ENCODE measurements around the gene HS3ST4.

DNA sequence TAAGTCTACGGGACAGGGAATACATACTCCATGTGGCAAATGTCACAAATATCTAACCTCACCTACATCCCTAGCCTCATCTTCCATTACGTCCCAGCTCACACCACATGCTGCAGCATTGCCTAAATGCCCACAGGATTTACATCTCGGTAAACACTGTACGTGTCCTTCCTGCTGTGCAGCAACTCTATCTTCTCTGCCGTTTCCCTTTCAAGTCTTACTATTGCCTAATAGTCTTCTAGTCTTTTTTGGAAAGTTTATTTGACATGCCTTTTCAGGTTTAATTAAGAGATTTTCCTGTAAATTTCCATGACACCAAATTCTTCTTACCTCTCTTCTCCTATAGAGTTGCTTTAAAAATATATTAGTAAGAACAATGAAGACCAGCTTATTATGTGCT, 120.5 kb downstream of the HS3ST4 start:
- TF ChIP-seq, protein P1, sequence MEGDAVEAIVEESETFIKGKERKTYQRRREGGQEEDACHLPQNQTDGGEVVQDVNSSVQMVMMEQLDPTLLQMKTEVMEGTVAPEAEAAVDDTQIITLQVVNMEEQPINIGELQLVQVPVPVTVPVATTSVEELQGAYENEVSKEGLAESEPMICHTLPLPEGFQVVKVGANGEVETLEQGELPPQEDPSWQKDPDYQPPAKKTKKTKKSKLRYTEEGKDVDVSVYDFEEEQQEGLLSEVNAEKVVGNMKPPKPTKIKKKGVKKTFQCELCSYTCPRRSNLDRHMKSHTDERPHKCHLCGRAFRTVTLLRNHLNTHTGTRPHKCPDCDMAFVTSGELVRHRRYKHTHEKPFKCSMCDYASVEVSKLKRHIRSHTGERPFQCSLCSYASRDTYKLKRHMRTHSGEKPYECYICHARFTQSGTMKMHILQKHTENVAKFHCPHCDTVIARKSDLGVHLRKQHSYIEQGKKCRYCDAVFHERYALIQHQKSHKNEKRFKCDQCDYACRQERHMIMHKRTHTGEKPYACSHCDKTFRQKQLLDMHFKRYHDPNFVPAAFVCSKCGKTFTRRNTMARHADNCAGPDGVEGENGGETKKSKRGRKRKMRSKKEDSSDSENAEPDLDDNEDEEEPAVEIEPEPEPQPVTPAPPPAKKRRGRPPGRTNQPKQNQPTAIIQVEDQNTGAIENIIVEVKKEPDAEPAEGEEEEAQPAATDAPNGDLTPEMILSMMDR (IDR thresholded peaks at IDR 0.05), result no peak
- TF ChIP-seq EZH2 (IDR thresholded peaks at IDR 0.05; ENCODE audit: borderline replicate concordance, insufficient read depth, low read depth, low read length, poor library complexity, severe bottlenecking), result no peak

All from B cell (primary cell).